Keratinocyte (primary cell): ENCODE data around the gene CRACR2A.

Source experiments
- EZH2 ChIP-seq: IDR thresholded peaks from one replicate; pipeline ENCODE4 v1.6.1; 2012; ENCODE audit warnings: inconsistent platforms, mild to moderate bottlenecking, low read length, moderate library complexity
- TF ChIP-seq, protein P1 (sequence below), 3 experiments: IDR thresholded peaks in 1 of 3; conservative IDR thresholded peaks in 1 of 3; optimal IDR thresholded peaks in 1 of 3; 2 replicates in 2 of 3; 3 replicates in 1 of 3; pipeline versions ENCODE3 to v1.5.1; 2011; ENCODE audit warnings: low read length in 3 of 3, mild to moderate bottlenecking in 3 of 3, moderate library complexity in 2 of 3, control low read depth in 1 of 3, inconsistent platforms in 1 of 3; ENCODE audit not compliant: insufficient read depth in 2 of 3; ENCODE audit errors: extremely low read depth in 1 of 3

DNA sequence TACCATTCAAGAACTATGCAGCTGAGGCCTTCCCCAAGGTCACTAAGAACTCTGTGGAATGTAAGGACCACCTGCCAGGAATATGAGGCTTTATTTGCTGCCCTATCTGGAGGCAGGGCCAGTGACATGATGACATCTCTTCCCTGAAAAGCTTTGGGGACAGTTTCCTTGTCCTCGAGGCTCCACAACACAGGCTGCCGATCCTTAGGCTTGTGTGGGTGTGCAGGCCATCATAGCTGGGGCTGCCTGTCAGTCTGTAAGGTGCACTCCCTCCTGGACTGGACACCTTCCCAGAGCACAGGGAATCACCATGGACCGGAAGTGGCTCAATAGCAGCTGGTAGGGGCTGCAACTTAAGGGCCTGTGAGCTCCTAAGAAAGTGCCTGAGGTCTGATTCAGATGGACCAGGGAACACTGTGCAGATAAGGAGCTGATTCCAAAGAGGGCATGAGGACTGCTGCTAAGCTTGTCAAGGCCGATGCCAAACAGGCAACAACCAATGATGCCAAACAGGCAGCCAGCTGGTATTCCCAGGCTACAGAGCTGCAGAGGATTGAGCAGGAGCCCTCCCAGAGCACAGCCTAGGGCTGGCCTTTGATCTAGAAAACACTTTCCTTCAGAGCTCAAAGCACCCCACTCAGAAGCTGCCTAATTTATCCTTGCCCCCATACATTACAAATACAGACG, 84.3 kb downstream of the CRACR2A start:
- TF ChIP-seq, protein P1, sequence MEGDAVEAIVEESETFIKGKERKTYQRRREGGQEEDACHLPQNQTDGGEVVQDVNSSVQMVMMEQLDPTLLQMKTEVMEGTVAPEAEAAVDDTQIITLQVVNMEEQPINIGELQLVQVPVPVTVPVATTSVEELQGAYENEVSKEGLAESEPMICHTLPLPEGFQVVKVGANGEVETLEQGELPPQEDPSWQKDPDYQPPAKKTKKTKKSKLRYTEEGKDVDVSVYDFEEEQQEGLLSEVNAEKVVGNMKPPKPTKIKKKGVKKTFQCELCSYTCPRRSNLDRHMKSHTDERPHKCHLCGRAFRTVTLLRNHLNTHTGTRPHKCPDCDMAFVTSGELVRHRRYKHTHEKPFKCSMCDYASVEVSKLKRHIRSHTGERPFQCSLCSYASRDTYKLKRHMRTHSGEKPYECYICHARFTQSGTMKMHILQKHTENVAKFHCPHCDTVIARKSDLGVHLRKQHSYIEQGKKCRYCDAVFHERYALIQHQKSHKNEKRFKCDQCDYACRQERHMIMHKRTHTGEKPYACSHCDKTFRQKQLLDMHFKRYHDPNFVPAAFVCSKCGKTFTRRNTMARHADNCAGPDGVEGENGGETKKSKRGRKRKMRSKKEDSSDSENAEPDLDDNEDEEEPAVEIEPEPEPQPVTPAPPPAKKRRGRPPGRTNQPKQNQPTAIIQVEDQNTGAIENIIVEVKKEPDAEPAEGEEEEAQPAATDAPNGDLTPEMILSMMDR (optimal IDR thresholded peaks at IDR 0.05 in 1 of 3, IDR thresholded peaks at IDR 0.05 in 1 of 3, conservative IDR thresholded peaks at IDR 0.05 in 1 of 3; ENCODE audit: extremely low read depth in 1 of 3, insufficient read depth in 2 of 3, low read length in 3 of 3) = no peak
- TF ChIP-seq EZH2 = no peak
